Stimulated activated CD8-positive, alpha-beta memory T cell treated with anti-CD3 and anti-CD28 coated beads, Interleukin-12 subunit alpha, Interleukin-12 subunit beta, amount 100 ng/mL, for 4 hours (primary cell): ENCODE results near the gene PRH2.

Experiments
- DNase-seq: peaks from one replicate; pipeline ENCODE4 v3.0.0-alpha.2; 2020; ENCODE audit warnings: low read depth

Gene PRH2

DNA sequence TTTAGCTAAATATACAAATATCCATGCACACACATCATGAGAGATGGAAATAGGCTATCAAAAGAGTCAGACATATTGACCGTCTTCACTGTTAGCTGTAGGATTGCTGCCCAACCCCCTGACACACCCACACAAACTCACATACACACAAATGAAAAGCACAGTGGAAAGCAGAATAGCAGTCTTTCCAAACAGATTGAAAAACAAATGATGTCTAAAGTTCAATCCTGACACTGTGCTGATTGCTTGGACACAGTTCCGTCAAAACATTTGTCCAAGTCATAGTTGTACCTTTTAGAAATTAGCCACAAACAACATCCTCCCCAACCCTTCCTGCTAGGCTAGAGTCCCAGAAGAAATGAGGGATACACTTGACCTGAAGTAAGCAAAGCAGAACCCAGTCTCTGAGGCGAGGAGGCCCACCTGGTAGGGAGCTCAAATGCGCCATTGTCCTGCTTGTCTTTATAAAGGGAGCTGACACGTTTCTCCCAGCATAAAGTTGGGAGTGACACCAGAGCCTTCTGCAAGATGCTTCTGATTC, at the start of gene PRH2:
PRH2 (plus strand) TSS at position 491 of the 541 bp plus-strand sequence; CDS start at position 529, 38 bp downstream.
- no peak for DNase-seq

DNA sequence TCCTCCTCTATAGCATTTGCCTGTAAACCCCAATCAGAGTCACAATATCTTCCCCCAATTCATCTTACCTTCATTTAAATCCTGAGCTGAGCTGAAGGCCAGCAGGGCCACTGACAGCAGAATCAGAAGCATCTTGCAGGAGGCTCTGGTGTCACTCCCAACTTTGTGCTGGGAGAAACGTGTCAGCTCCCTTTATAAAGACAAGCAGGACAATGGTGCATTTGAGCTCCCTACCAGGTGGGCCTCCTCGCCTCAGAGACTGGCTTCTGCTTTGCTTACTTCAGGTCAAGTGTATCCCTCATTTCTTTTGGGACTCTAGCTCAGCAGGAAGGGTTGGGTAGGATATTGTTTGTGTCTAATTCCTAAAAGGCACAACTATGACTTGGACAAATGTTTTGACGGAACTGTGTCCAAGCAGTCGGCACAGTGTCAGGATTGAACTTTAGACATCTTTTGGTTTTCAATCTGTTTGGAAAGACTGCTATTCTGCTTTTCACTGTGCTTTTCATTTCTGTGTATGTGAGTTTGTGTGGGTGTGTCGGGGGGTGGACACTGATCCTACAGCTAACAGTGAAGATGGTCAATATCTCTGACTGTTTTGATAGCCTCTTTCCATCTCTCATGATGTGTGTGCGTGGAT, 44.8 kb upstream of the PRH2 start, which contains the start of gene PRH1:
PRH1 (minus strand) TSS at position 170 of the 640 bp plus-strand sequence; CDS start at position 132, 38 bp downstream.
- DNase-seq, result no peak

DNA sequence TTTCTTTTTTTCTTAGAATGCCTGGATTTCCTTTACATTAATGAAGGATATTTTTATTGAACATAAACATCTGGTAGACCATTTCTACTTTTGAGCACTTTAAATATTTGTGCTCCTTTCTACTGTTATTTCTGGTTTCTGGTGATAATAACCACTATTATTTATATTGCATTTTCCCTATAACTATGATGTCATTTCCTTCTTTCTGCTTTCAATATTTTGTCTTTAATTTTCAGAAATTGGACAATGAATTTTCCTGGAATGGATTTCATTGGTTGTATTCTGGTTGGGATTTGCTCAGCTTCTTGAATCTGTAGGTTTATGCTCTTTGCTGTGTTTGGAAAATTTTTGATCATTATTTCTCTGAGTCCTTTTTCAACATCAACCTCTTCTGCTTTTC, 39.8 kb upstream of the PRH2 start:
- no peak for DNase-seq

DNA sequence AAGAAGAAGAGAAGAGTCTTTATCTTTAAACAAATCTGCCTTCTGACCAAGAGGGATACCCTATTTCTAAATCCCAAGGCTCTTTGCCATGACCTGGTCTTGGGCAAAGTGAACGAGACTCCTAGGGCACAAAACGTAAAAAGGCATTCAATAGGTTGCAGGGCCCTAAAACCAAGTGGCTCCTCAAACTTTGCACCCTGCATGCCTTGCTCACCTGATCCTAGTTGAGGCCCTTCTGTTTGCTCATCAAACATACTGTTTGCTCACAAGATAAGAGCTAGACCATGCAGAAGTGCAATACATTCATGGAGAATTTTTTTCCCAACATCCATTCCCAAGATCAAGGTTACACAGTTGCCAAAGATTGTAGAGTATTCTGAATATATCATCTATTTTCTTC, 37.1 kb upstream of the PRH2 start:
- no peak for DNase-seq

DNA sequence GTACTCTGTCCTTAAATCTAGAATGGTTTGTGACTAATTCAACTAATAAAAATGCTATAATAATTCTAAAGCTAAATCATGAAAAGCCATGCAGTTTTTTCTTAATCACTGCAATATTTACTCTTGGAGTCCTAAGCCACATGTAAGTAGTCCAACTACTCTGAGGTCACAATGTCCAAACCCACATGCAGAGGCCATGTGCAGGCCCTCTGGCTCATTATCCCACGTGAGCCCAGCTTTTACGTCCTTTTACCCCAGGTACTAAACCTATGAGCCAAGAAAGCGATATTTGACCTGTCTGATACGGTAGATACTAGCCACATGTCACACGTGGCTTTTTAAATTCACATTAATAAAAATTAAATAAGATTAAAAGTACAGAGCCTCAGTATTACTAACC, 32.2 kb upstream of the PRH2 start:
- DNase-seq, result no peak

DNA sequence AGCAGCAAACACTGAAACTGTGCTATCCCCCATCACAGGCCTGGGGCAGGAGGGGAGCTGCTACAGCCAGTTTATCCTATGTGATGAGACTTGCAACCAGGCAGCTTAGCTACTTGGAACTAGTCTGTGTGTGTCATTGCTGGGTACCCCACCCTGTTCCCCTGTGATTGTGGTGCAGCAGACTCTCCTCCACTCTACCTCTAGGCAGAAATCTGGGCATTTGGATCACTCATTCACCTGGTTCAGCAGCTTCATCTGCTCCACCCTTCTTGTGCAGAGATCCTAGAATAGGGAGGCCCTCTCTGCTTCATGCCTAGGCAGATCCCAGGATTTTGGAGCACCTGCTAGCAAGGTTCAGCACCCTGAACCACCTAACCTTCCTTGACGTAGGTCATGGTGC, 28.5 kb upstream of the PRH2 start:
- DNase-seq, result no peak

DNA sequence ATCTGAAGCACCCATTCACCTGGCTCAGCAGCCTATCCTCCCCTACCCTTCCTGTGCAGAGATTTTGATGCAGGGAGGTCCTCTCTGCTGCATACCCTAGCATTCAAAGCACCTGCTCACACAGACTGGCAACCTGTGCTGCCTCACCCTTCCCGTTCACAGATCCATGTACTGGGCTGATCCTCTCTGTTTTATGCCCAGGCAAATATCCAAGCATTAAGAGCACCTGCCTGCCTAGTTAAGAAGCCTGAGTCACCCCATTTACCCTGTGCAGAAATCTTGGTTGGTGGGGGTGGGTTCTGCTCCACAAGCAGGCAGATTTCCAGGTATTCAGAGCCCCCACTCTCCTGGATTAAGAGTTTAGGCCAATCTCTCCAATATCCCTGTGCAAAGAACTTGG, 28.1 kb upstream of the PRH2 start:
- DNase-seq, result no peak

DNA sequence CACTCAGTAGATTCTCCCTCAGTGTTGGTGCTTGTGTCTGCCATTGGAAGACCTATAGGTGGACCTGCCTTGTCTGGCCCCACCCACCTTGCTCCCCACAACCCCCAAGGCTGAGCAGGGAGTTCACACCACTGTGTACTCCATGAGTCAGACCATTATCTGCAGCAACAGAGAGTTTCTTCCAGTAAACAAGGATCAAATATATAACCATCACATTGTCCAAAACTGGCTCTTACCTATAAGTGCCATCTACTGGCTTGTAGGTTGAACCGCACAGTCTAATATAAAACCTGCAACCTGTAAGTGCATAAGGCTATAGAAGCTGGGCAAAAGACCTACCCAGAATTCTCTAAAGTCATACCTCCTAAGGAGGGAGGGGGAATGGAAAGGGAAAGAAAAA, 27.6 kb upstream of the PRH2 start:
- DNase-seq, result no peak

DNA sequence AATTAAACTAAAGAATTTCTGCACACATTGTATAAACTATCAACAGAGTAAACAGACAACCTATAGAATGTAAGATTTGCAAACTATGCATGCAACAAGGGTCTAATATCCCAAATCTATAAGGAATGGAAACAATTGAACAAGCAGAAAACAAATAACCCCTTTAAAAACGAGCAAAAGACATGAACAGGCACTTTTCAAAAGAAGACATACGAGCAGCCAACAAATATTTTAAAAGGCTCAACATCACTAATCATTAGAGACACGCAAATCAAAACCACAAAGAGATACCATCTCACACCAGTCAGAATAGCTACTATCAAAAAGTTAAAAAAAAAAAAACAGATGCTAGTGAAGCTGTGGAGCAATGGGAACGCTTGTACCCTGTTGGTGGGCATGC, 24.4 kb upstream of the PRH2 start:
- no peak for DNase-seq

DNA sequence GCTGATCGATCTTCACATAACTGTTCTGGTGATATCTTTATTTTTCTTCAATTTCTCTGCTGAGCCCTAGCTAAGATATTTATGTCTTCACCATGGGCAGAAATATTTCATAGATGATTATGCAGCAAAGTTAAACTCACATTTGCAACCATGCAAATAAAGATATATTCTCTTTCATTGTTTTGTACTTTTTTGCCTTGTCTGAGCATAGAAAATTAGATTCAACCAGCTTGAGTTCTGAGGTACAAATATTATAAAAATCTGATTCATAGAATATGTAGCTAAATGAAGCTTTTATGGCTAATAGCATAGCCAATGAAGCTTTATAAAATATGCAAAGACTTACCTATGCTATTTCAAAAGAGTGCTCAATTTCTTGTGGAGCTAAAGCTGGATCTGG, 19.6 kb upstream of the PRH2 start, which contains the start of gene TAS2R13:
TAS2R13 (minus strand) TSS at position 101 of the 400 bp plus-strand sequence. CDS start 264 bp downstream, outside the sequence.
- no peak for DNase-seq

DNA sequence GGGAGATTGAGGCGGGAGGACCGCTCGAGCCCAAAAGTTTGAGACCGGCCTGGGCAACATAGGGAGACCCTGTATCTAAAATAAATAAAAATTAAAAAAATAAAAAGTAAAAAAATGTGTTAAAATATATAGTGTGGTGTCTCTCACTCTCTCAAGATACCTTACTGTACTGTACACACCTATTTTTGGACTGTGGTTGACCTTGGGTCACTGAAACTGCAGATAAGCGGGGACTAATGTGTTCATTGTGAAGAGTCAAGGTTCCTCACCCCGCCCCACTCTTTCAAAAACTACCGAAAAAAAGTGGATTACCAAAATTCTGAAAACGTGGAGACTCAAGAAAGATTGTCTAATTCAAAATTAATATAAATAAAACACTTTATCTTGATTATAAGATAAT, 18.7 kb upstream of the PRH2 start:
- DNase-seq, result no peak

DNA sequence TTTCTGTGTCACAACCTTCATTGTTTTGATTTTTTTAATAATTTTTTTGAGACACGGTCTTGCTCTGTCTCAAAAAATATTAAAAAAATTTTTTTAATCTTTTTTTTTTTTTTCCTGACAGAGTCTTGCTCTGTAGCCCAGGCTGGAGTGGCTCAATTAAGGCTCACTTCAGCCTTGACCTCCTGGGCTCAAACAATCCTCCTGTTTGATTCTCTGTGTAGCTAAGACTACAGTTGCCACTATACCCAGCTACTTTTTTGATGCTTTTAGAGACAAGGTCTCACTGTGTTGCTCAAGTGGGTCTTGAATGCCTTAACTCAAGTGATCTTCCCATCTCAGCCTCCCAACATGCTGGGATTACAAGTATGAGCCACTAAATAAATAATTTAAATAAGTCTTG, 9.2 kb upstream of the PRH2 start:
- DNase-seq, result no peak

DNA sequence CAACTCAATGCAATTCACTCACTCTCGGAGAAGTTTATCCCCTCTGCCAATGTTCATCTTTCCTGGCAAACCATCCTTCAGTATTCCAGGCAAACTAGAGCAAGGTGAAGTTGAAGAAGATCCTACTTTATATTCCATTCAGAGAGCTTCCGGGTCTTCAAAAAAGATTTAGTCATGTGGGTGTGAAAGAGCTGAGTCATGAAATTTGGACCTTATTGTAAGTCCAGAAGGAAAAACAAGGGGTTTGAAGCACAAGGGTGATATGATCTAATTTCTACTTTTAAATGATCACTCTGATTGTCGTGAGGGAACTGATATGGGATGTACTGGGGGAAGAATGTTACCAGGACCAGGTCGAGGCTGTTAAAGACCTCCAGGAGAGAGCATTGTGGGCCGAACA, 2.8 kb upstream of the PRH2 start:
- DNase-seq, result no peak

DNA sequence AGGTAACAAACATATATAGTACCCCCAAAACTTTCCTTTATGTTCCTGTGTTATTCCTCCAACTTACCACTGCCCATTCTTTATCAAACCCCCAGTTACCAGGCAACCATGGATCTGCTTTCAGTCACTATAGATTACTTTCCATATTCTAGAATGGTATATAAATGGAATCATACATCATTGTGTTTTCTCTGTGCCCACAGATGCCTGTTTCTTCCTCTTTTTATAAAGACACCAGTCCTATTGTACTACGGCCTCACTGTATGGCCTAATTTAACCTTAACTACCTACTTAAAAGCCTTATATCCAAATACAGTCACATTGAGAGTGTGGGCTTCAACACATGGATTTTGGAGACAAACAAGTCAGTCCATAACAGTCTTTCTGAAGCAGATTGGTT, 7.5 kb downstream of the PRH2 start:
- no peak for DNase-seq

DNA sequence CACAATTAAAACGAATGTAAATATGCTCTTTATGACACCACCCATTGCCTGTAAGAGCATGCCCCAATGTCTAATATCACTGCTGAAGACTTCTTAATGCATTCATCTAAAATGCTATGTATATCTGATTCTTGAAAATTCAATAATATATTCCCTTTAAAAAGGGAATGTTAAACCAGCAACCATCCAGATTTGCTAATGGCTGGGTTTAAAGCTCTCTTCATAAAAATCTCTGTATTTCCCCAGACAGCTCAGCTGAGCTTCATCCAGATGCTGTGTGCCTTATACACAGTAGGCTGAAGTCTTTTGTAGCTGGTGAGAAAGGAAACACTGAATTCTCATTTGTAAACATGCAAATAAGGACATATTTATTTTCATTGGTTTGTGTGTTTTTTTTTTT, 10.1 kb downstream of the PRH2 start, which contains the start of gene TAS2R14:
TAS2R14 (minus strand) TSS at position 101 of the 400 bp plus-strand sequence; CDS start at position 45, 56 bp downstream.
- no peak for DNase-seq

DNA sequence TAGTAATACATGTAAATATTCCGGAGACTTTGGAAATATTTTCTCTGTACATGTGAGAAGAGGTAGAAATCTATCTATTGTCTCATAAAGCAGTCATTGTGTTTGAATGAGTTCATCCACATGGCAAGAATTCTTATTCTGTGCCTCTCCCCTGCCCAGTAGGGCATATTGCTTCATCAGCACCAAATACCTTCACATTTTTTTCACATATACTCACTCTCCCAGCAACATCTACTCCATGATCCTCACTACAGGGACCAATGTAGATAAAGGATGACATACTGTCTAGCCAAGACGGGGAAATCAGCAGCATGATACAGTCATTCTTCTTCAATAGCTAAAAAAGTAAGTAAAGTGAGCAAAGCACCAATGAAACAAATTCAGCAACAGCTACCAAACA, 11.4 kb downstream of the PRH2 start:
- DNase-seq, result no peak

DNA sequence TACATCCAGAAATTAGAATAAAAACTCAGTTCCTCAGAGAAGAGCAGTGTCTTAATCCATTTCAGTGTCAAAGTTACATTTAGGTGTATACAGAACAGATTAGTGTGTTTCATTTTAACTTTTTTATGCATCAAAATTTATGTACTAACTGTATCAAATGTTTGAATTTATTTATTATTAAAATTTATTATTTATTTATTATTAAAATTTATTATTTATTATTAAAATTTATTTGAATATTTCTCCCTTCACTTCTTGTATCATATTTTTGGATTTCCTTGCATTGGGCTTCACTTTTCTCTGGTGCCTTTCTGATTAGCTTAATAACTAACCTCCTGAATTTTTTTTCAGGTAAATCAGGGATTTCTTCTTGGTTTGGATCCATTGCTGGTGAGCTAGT, 12.3 kb downstream of the PRH2 start:
- no peak for DNase-seq

DNA sequence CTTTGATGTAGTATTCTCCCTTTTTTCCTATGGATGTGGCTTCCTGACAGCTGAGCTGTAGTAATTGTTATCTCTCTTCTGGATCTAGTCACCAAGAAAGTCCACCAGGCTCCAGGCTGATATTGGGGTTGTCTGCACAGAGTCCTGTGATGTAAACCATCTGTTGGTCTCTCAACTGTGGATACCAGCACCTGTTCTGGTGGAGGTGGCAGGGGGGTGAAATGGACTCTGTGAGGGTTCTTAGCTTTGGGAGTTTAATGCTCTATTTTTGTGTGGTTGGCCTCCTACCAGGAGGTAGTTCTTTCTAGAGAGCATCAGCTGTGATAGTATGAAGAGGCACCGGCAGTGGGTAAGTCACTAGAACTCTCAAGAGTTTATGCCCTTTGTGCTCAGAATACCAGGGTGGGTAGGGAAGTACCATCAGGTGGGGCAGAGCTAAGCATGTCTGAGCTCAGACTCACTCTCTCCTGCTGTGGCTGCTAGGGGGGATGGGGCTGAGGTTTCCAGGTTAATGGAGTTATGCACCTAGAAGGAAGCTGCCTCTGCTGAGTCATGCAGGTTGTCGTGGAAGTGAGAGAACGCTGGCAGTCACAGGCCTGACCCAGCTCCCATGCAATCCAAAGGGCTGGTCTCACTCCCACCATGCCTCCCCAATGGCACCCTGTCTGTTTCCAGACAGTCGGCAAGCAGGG, 13.0 kb downstream of the PRH2 start:
- no peak for DNase-seq

DNA sequence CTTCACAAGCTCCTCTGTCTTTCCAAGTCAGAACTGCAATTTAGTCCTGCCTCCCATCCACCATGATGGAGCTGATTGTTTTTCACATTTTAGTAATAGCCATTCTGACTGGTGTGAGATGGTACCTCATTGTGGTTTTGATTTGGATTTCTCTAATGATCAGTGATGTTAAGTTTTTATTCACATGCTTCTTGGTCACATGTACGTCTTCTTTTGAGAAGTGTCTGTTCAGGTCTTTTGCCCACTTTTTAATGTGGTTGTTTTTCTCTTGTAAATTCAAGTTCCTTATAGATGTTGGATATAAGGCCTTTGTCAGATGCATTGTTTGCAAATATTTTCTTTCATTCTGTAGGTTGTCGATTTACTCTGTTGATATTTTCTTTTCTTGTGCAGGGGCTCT, 14.1 kb downstream of the PRH2 start:
- DNase-seq, result no peak

DNA sequence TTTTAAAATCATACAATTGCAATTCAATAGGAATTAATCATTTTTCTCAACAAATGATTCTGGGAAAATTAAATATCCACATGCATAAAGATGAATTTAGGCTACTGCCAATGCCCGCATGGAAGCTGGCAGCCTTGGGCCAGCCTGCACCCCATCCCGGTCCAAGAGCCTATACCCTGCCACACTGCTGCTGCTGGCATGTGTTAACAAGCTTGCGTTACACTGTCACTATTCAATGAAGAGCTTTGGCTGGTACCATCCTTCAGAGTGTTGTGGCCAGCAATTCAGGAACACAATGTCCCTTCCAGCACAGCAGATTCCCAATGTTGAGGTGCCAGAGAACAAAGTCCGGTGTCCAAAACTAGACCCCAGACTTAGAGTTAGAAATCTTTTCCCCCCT, 23.6 kb downstream of the PRH2 start:
- DNase-seq, result no peak

DNA sequence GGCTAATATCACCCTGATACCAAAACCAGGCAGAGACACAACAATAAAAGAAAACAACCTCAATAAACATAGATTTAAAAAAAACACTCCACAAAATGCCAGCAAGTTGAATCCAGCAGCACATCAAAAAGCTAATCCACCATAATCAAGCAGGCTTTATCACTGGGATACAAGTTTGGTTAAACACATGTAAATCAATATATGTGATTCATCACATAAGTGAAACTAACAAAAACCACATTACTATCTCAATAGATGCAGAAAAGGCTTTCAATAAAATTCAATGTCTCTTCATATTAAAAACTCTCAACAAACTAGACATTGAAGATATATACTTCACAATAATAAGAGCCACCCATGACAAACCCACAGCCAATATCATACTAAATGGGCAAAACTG, 27.0 kb downstream of the PRH2 start:
- DNase-seq, result no peak

DNA sequence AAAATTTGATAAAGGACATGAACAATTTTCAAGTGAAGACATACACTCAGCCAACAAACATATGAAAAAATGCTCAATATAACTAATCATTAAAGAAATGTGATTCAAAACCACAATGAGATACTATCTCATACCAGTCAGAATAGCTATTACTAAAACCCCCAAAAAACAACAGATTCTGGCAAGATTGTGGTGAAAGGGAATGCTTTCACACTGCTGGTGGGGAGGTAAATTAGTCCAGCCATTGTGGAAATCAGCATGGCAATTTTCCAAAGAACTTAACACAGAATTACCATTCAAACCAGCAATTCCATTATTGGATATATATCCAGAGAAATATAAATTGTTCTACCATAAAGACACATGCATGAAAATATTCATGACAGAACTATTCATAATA, 28.7 kb downstream of the PRH2 start:
- DNase-seq, result no peak

DNA sequence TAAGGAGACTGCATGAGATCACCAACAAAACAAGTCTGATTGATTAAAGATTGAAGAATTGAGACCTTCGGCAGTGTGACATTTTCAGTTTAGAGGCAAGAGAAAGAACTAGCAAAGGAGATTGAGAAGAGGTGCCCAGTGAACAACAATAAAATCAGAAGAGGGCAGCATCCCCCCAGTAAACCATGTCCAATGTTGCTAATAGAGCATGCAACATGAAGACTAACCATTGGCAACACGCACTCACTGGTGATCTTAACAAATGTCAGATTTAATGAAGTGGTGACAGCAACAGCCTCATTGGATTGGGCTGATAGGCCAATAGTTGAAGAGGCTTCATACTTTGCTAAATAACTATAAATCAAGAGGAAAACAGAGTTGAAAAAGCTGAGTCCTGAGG, 30.8 kb downstream of the PRH2 start:
- no peak for DNase-seq
